D721Med (cell line): Measurements from ENCODE around the gene FBN2.

ENCODE experiments used
- DNase-seq: peaks from one replicate; pipeline ENCODE4 v3.0.0; 2011; ENCODE audit warnings: low spot score; ENCODE audit not compliant: insufficient read length
- FAIRE-seq: peaks from 2 replicates; lab custom pipeline; 2011; peaks lifted over from hg19 to GRCh38; lab: Jason Lieb, UNC
- TF ChIP-seq, protein P1 (sequence below): IDR thresholded peaks from 2 replicates; pipeline ENCODE4 v1.5.1; 2012; ENCODE audit warnings: mild to moderate bottlenecking, control low read depth; ENCODE audit not compliant: insufficient read depth; ENCODE audit errors: missing control alignments

Gene FBN2

GRCh38 chr5:128432913-128433440 is 105.1 kb downstream of the FBN2 start:
- FAIRE-seq (peak; percentile 29), DNase-seq (no peak)
- TF ChIP-seq, protein P1, sequence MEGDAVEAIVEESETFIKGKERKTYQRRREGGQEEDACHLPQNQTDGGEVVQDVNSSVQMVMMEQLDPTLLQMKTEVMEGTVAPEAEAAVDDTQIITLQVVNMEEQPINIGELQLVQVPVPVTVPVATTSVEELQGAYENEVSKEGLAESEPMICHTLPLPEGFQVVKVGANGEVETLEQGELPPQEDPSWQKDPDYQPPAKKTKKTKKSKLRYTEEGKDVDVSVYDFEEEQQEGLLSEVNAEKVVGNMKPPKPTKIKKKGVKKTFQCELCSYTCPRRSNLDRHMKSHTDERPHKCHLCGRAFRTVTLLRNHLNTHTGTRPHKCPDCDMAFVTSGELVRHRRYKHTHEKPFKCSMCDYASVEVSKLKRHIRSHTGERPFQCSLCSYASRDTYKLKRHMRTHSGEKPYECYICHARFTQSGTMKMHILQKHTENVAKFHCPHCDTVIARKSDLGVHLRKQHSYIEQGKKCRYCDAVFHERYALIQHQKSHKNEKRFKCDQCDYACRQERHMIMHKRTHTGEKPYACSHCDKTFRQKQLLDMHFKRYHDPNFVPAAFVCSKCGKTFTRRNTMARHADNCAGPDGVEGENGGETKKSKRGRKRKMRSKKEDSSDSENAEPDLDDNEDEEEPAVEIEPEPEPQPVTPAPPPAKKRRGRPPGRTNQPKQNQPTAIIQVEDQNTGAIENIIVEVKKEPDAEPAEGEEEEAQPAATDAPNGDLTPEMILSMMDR: no peak

- no peak for DNase-seq
- FAIRE-seq: no peak
- TF ChIP-seq, protein P1: no peak
These were observed 110.1 kb downstream of the FBN2 start for GRCh38 chr5:128427921-128428320.

DNA sequence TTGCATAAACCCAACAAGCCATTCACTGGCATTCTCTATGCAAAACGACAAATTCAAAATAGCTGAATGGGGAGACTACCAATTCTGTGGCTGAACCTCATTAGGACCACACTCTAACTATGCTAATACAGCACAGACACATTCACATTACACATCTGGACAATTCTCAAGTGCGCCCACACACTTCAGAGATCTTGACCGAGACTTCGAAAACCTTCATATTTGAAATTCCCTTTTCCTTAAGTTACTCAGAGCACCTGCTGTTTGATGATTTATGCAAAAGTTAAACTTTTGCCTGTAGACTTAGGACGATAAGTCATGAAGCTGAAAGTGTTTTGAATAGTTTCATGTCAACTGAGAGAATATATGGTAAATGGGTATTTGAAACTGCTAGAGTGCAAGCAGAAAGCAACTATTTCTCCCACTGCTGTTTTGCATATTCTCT is 111.9 kb downstream of the FBN2 start:
- DNase-seq (no peak), FAIRE-seq (no peak)

DNA sequence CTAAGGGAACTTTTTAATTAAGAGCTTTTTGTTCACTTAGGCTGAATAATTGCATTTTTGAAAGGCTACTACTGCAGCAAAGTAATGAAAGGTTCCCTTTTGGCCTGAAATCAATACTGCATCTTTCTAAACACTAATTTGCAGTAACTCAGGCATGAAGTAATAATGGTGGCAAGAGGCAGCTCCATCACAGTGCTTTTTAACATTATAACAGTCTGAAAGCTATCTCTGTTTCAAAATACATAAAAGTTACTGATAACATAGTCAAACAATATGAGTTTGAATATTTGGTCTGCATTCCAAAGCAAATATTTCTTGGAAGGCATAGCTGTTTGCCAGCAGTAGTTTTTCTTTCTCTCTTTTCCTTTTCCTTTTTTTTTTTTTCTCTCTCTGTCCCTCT is 113.4 kb downstream of the FBN2 start:
- TF ChIP-seq, protein P1: no peak
- FAIRE-seq (peak; percentile 58), DNase-seq (no peak)

More for the DNA sequence above, 111.9 kb downstream of the FBN2 start:
- TF ChIP-seq, protein P1: no peak

DNA sequence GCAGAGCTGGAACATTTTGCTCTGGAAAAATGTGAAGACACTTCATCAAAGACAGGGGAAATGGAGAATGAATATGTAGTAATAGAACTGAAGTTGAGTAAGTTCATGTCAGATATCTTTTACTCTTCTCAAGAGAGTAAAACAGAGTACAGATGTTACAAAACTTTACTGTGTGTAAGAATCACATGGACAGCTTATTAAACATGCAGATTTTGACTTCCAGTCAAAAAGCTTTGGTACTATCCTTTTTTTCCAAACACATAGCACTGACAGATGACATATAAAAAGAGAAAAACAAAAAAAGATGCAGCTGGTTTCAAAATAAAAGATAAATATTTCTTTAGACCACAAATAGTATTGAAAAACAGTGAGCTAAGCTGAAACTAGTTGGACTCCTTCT is 115.4 kb downstream of the FBN2 start:
- TF ChIP-seq, protein P1: no peak
- FAIRE-seq (no peak), DNase-seq (no peak)

DNA sequence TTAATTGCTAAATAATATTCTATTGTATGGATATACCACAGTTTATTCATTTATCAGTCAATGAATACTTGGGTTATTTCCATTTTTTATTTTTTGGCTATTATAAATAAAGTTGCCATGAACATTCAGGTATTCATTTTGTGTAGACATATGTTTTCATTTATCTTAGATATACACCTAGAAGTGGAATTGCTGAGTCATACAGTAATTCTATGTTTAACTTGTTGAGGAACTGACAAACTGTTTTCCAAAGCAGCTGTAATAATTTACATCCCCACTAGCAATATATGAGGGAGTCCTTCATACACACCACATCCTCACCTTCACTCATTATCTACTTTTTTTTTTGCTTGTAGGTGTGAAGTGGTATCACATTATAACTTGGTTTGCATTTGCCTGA is 123.6 kb downstream of the FBN2 start:
- no peak for DNase-seq
- FAIRE-seq: no peak
- TF ChIP-seq, protein P1: no peak

- FAIRE-seq (peak; percentile 38), DNase-seq (no peak)
- TF ChIP-seq, protein P1: no peak
These were observed 124.7 kb downstream of the FBN2 start for GRCh38 chr5:128413356-128413755.
